Stimulated activated CD4-positive, alpha-beta T cell treated with anti-CD3 and anti-CD28 coated beads, Interleukin-4, amount 100 ng/mL, for 1 hour (primary cell): Measurements from ENCODE around the gene CADM3.

Experiments
- DNase-seq: peaks from one replicate; pipeline ENCODE4 v3.0.0-alpha.2; 2020

Gene CADM3, protein sequence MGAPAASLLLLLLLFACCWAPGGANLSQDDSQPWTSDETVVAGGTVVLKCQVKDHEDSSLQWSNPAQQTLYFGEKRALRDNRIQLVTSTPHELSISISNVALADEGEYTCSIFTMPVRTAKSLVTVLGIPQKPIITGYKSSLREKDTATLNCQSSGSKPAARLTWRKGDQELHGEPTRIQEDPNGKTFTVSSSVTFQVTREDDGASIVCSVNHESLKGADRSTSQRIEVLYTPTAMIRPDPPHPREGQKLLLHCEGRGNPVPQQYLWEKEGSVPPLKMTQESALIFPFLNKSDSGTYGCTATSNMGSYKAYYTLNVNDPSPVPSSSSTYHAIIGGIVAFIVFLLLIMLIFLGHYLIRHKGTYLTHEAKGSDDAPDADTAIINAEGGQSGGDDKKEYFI

GRCh38 chr1:159171254-159171687 is at the start of gene CADM3:
CADM3 (plus strand) TSS chr1:159171615; CDS start chr1:159171766, 151 bp downstream.
- no peak for DNase-seq

DNA sequence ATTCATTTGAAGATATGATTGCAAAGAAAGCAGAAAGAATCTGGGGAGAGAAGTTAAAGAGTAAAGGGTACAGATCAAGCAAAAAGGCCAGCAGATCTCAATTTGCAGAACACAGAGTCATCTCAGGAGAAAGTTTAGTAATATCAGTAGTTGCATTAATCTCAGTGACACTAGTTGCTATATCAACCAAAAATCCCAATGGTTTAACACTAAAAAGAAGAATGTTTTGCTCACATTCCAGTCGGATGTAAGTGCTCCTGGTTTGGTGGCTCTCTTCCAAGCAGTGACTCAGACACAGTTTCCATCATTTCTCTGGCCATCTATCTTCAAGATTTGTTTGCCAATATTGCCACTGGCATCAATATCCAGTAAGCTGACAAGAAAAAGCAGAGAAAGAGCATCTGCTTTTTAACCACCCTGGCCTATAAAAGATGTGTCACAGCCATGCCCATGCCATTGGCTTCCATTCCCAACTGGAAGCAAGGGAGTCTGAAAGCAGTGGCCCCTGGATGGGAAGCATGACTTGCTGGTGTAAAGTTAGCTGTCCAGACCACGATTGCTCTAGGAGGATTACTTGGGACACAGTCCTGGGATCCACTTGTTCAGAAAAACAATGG is 49.3 kb upstream of the CADM3 start:
- DNase-seq = no peak

- no peak for DNase-seq
These were observed 47.8 kb upstream of the CADM3 start for GRCh38 chr1:159123587-159123986.

DNA sequence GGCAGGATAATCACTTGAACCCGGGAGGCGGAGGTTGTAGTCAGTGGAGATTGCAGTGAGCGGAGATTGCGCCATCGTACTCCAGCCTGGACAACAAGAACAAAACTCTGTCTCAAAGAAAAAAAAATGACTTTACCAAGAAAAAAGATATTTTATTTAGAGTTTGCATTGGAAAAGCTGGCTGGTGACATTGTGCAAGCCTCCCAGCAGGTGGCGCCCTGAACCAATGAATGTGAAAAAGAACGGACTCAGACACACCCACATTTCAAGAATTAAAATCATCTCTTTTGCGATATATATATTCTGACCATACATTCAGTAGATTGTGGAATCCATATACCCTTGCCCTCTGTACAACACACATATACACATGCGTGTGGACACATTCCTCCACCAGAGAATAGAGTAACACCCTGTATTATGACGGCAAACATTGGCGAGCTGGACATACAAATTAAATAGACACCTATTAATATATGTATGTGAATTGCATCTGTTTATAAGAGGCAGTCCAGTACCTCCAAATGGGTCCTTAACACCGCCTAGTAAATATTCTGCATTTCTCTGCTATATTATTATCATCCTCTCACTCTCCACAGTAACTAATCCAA is 39.0 kb upstream of the CADM3 start:
- peak; percentile 75 for DNase-seq

DNA sequence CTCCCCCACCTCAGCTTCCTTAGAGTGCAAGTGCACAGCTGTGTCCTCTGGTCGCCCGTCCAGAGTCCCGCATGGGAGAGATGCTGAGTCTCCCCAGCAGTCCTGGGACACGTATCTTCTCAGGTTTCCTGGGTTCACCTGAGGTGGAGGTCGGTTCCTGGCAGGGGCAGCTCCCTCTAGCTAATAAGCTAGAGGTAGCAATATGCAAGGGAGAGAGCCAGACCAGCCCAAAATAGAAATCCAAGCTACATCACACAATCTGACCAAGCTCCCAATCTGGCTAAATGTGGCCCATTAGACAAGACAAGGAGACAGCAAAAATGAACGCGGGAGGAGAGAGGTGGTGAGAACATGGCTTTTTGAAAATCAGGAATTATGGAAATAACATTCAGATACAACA is 30.9 kb upstream of the CADM3 start:
- DNase-seq = no peak

DNA sequence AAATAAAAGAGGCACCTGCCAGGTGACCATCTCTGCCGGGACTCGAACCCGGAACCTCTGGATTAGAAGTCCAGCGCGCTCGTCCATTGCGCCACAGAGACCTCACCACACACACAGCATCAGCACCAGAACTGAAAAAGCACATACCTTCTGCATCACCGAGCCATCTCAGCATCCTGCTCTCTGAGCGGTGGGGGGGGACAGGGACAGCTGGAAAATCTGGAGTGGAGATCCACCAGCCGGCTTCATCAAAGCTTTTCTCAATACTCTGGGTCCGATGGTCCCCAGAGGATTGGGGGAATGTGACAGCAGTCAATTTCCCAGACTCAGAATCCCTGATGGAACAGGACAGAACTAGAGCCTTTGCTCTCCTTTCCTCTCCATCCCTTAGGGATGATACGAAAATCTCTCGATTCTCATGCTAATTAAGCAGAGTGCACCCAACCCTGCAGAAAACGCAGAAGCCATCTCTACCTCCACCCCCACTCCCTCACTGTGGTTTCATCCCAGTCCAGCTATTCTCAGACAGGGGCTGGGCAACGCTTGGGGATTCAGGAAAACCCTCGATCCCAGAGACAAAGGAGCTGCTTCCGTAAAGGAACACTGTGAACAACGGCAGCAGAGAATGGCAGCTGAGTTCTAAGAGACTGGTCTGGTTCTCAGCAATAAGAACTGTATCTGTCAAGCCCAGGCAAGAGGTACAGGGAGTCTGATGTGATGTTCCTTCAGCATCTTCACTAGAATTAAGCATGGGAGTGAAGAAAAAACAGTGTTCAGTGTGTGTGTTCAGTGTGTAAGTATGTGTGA is 29.6 kb upstream of the CADM3 start:
- DNase-seq = no peak

- no peak for DNase-seq
These were observed 29.1 kb upstream of the CADM3 start for GRCh38 chr1:159142391-159142663.

DNA sequence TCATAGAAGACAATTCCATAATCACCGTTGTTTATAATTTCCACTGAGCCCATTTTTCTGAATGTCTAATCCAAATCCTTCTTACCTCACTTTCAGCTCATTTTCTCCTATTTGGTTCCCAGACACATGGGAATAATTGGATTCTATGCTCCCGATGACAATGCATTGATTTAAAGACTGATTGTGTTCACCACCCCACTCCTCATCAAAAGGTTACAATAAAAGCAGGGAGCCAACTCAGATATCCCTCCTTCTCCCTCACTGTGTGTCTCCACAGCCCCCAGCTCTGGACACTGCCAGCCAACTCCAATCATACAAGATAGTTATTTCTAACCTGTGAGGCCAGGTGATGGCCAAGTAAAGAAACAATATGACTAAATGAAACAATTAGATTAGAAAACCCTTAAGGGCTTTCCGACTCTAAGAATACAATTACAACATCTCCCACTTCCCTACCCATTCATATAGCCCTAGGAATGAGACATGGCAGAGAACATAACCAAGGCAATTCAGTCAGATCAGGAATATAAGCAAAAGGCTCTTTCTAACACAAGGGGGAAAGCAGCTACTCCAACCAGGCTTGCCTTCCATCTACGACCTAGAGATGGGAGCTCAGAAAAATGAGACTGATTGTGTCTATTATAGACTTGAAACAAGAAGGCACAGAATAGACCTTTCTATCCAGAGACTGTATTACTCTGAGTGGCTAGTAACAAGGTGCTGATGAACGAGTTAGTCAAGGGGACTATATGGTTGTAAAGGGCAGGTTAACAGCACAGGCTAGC is 28.5 kb upstream of the CADM3 start:
- no peak for DNase-seq

- DNase-seq = no peak
These were observed 26.8 kb upstream of the CADM3 start for GRCh38 chr1:159144571-159144970.

GRCh38 chr1:159146980-159147379 is 24.4 kb upstream of the CADM3 start:
- DNase-seq = no peak

- no peak for DNase-seq
These were observed 19.4 kb upstream of the CADM3 start for GRCh38 chr1:159152031-159152430.

- DNase-seq = peak; percentile 63
These were observed 10.3 kb upstream of the CADM3 start for GRCh38 chr1:159161001-159161718.

GRCh38 chr1:159161719-159162026 is 9.7 kb upstream of the CADM3 start:
- DNase-seq = no peak

- DNase-seq = no peak
These were observed 8.7 kb upstream of the CADM3 start for GRCh38 chr1:159162516-159163265.

DNA sequence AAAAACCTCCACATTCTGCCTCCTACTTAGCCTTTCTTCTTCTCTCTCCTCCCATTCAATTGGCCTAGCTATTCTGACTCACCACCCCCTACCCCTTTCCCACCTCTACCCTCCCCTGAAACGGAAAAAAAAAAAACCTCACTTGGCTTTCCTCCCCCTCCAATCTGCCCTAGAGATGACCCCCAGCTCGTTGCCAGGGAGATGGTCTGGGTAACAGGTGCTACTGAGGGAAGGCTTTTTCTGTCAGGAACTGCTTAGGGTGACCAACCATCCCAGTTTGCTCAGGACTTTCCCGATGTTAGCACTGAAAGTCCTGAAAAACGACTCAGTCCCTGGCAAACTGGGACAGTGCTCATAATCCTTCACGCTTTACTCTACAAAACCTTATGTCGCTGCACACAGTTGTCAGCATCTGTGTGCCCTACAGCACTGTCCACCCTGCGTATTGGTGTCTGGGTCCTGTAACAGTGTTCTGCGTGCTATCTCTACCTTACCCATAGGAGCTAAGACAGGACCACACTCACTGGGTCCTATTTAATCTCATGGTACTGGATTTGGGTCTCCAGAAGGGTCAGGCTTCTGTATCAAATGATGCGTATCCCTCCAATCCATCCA is 7.7 kb upstream of the CADM3 start:
- no peak for DNase-seq

GRCh38 chr1:159168043-159168442 is 3.4 kb upstream of the CADM3 start:
- DNase-seq = no peak

DNA sequence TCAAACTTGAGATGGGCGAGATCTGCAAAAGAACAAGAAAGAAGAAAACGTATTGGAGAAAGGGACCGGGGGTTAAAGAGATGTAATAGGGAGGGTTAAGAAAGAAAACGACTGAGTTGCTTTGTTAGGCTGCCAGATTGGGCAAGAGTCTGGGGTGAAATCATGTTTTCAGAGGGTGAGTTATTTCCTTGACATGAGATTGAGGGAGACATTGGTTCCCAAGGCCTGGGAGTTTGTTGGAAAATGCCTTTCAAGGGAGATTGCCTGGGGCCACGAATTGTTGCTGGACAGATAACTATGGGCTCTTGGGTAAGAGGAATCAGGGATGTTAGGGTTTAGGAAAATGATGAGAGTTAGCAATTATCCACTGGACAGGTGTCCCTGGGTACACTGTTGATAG is 776 bp upstream of the CADM3 start:
- DNase-seq = no peak

DNA sequence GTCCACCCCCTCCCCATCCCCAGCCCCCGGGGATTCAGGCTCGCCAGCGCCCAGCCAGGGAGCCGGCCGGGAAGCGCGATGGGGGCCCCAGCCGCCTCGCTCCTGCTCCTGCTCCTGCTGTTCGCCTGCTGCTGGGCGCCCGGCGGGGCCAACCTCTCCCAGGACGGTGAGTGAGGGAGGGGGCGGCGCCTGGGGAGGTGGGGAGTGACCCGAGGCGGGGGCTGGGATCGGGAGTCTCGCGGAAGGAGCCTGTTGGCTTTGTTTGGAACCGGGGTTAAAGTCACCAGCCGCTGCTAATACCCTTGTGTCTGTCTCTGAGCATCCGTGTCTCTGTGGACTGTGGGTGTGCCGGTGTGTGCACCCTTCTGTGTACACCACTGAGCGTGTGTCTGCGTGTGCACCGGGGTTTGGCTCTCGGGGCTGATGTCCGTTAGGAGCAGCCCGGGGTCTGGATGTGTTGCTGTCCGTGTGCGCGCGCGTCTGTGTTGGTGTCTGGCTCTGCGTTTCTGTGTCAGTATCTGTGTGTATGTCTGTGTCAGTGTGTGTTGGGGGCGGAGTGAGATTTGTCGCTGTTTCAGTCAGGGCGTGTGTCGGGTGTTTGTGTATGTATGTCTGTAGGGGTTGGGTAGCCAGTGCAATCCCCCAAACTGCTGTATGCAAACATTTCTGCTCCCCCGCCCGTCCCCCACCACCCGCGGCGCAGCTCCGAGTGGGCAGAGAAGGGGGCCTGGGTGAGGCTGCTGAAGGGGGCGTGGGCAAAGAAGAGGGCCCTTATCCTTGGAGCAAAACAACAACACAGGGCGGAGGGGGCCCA is 480 bp downstream of the CADM3 start:
- no peak for DNase-seq

- no peak for DNase-seq
These were observed 1.3 kb downstream of the CADM3 start for GRCh38 chr1:159172614-159173291.
